ENCODE measurements around the gene RHOG.

Gene RHOG

GRCh38 chr11:3859373-3859881, 18.7 kb upstream of the RHOG start:
- DNase-seq (ENCODE audit: low spot score), result no peak

DNA sequence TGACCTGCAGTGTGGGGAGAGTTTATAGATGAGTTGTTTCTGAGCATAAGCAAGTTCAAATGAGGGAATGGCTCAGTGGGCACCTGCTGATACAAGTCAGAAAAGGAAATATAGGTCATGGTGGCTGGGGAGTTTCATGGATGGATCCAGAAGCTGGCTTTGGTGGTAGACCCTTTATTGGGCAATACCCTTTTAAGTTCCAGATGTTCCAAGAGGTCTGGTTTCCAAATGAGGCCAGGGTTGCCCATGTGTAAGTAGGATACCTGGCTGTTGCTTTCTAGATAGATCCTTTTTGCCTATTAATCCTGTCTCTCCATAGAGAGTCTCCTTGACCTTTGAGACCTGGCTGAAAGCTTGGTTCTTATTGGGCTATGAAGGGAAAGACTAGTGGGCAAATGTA, 16.9 kb upstream of the RHOG start:
- no peak for DNase-seq (ENCODE audit: low spot score)

GRCh38 chr11:3856856-3857553, 16.2 kb upstream of the RHOG start:
- no peak for DNase-seq (ENCODE audit: low spot score)

- DNase-seq (ENCODE audit: low spot score), result no peak
Observed at GRCh38 chr11:3855808-3856491, 15.2 kb upstream of the RHOG start.

DNA sequence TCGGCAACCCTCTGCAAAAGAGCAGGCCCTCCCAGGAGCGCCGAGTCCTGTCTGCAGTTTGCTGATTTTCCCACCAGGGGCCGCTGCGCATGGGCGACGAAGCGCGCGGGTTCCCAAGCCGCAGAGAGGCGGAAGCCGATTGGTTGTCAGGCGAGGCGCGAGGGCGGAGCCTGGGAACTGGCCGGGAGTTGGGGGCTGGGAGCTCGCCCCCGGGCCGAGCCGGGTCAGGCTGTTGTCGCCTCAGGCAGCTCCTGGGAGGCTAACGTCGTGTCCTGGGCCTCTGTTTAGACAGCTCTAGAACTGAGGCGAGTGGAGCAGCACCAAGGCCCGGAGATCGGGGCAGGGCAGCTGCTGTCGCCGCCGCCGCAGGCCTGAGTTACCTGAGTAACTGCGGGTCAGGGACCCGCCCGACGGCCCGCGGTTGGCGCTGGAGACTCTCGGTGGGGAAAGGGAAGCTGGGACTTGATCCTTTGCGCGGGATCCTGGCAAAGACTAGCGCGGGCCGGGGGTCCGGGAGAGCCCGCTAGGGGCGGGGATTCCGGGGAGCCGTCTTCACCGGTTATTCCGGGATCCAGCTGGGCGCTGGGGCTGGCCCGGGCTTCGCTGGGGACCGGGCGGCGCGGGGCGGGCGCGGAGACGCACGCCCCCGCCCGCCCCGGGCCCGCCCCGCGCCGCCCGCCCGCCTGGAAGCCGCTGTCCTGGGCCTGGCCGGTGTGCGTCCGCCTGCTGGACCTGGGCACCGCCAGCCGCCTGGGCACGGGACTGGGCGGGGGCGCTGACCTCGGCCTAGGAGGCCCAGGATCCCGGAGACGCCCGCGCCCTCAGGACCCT, 14.4 kb upstream of the RHOG start, which contains the start of gene STIM1:
TSS of gene STIM1 (plus strand) at position 688 of the 831 bp plus-strand sequence. CDS start 607 bp downstream, outside the sequence.
- DNase-seq (ENCODE audit: low spot score), result peak; percentile 90

DNA sequence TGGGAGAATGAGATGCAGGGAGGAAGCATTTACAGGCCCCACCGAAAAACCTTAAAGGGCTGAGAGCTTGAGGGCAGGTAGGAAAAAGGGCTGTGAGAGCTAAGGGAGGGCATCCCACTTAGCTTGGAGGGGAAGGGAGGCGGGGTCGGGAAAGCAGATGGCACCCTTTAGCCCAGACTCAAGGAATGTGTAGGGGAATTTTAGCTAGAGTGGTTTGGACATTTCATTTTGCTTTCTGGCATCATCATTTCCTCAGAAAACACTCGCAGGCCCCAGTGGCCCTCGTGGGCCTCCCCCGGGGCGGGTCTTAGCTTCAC, 13.9 kb upstream of the RHOG start:
- no peak for DNase-seq (ENCODE audit: low spot score)

- peak; percentile 57 for DNase-seq (ENCODE audit: low spot score)
Observed at GRCh38 chr11:3853899-3854659, 13.3 kb upstream of the RHOG start.

GRCh38 chr11:3853545-3853842, 12.7 kb upstream of the RHOG start:
- DNase-seq (ENCODE audit: low spot score), result no peak

DNA sequence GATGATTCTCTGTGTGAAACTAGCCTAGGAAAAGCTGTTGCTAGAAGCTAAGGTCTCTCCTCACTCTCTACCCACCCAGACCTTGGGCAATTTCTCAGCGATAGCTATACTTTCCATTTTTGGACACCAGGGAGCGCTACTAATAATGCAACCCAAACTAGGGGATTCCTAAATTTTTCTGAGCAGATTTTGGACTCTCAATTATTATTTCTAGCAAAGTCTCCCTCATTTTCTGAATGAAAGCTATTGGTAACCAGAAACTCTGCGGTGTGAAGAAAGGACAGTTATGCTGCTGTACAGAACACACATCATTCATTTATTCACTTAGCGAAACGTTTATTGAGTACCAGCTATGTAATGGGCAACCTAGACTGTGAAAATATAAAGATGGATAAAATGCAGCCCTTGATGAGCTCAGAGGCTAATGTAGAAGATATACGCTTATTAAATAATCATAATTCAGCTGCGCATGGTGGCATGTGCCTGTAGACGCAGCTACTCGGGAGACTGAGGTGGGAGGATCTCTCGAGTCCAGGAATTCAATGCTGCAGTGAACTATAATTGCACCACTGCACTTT, 8.6 kb upstream of the RHOG start:
- DNase-seq (ENCODE audit: low spot score), result no peak

- DNase-seq (ENCODE audit: low spot score), result no peak
Observed at GRCh38 chr11:3845670-3846069, 4.9 kb upstream of the RHOG start.

DNA sequence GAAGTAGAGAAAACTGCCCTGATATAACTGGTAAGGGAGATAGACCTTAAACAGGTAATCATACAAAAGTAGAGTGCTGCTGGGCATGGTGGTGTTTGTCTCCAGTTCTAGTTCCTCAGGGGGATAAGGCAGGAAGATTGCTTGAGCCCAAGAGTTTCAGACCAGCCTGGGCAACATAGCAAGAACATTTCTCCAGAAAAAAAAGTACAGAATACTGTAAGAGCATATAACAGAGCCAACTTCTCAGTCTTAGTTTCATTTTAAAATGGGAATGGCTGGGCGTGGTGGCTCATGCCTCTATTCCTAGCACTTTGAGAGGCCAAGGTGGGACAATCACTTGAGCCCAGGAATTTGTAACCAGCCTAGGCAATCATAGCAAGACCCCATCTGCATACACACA, 4.5 kb upstream of the RHOG start:
- no peak for DNase-seq (ENCODE audit: low spot score)

DNA sequence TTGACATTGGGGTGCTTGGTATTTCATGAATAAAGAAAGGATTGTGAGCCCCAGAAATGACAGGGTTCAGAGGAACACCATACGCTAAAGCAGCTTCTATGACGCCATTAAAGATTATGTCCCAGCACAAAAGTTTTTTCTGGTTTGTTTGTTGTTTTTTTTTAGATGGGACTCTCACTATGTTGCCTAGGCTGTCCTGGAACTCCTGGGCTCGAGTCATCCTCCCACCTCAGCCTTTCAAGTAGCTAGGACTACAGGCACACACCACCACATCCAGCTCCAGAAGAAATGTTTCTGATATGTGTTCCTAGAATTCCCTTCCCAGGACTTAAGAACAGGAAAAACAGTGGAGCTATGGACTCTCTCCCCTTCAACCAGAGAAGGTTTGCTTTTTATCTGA, 2.6 kb upstream of the RHOG start:
- DNase-seq (ENCODE audit: low spot score), result no peak

DNA sequence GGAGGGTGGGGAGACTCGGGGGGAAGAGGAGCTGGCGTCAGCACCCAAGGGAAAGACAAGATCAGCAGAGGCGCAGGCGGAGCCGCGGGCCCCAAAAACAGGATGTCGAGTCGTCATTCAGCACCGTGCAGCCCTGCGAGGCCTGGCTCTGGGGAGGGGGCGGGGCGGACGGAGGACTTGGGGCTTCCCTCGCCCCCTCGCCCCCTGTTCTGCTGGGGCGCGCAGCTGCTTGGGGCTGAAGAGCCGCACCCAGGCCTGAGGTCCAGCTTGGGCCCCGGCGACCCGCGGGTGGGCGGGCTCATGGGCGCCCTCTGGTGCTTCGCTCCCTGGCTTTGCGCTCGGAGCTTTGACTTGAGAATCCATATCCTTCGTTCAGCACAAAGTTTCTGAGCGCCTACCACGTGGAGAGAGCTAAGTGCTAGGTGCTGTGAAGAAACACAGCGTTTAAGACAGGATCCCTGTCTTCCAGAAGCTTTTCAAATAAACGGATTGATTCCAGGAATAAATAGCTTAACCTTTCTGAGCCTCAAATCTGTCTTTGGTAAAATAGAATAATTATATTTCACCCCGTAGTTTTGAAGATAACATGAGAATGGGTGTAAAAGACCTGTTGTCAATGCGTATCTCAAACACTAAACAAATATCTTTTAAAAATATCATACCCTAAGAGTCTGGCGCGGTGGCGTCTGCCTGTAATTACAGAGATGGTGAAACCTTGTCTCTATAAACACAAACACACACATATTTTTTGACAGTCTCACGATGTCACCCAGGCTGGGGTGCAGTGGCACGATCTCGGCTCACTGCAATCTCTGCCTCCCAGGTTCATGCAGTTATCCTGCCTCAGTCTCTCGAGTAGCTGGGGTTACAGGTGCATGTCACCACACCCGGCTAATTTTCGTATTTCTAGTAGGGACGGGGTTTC, 929 bp upstream of the RHOG start:
- peak; percentile 88 for DNase-seq (ENCODE audit: low spot score)

GRCh38 chr11:3840004-3840869, 522 bp downstream of the RHOG start:
- DNase-seq (ENCODE audit: low spot score), result no peak

GRCh38 chr11:3838504-3838903, 2.3 kb downstream of the RHOG start:
- no peak for DNase-seq (ENCODE audit: low spot score)

DNA sequence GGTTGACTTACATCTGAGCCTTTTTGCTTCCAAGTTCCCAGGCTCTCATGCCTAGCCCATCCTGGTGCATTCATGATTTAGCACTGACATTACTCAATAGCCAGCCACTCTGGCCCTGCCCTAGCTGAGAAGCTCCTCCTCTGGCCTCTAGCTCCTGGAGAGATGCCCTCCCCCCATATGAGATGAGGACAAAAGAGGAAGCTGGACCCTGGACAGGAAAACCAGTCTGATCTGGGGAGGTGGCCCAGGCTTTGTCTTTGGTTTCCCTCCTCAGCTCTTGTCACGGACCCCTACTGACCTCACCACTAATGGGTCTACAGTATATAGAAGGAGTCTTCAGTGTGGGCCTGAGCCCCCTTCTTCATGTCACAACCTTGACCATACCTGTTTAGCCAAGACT, 3.0 kb downstream of the RHOG start:
- DNase-seq (ENCODE audit: low spot score), result peak; percentile 85

DNA sequence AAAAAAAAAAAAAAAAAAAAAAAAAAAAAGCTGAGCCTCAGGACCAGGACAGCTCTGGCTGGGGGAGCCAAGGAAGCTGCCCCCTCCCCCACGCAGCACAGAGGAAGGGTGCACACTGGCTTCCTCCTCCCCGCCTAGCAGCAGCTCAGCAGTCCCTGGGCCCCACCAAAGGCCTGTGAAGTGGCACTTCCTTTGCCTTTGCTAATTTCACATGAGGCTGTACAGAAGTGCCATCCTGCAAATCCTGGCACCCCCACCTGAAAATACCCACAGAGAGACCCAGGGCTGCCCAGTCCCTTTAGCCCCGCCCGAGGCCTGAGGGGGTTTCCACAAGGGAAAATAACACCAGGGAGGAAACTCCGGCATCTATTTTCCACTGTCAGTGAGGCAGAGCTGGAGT, 3.9 kb downstream of the RHOG start:
- no peak for DNase-seq (ENCODE audit: low spot score)

- DNase-seq (ENCODE audit: low spot score), result no peak
Observed at GRCh38 chr11:3835751-3836150, 5.0 kb downstream of the RHOG start.

GRCh38 chr11:3834664-3835461, 5.9 kb downstream of the RHOG start:
- no peak for DNase-seq (ENCODE audit: low spot score)
